ENCODE results near the gene RCBTB1. TPM values are rescaled to one million over a fixed set of nuclear protein-coding genes. Genes with fewer than 3 reads are reported as not detected.
A peak's percentile ranks its signal among the peaks of the same experiment; 100 is the strongest.

RCBTB1 gene
- total RNA-seq, 2 experiments from 2014 or later, result 9.8 to 14.9 TPM

GRCh38 chr13:49550942-49551644 lies 34.3 kb downstream of the RCBTB1 start:
- no peak overlapping the region for H3K4me3 Mint-ChIP-seq
- no peak for ATAC-seq
- DNase-seq, result no peak
- H3K9me3 Mint-ChIP-seq (ENCODE audit: low read depth), result no peaks in the 10 kb centered on the region
- H3K36me3 Mint-ChIP-seq (ENCODE audit: low read depth), result peaks cover 24% of the 10 kb centered on the region
- no peaks in the 10 kb centered on the region for H3K27me3 Mint-ChIP-seq
- no peak overlapping the region for H3K27ac Mint-ChIP-seq
- POLR2A ChIA-PET, result no interaction called here
- intact Hi-C loops (cut with DNase I, micrococcal nuclease), result no loop called here
- H3K4me1 Mint-ChIP-seq, result no peaks in the 10 kb centered on the region
- CTCF ChIA-PET, result interaction anchor here (0.8 kb wide), 1 partner anchor 56 kb away, joined by 6 read pairs; no protein-coding TSS in a partner anchor

- ATAC-seq (no peak), DNase-seq (peak; percentile 14)
- H3K9me3 Mint-ChIP-seq (ENCODE audit: low read depth), result no peaks in the 10 kb centered on the region
- no peak overlapping the region for H3K27ac Mint-ChIP-seq
- no peak overlapping the region for H3K4me3 Mint-ChIP-seq
- H3K27me3 Mint-ChIP-seq, result no peaks in the 10 kb centered on the region
- ChIA-PET POLR2A (no interaction called here), CTCF (interaction anchor here (0.5 kb wide), 1 partner anchor 1577 kb away, joined by 3 read pairs; no protein-coding TSS in a partner anchor)
- intact Hi-C loops (cut with DNase I, micrococcal nuclease), result no loop called here
- H3K36me3 Mint-ChIP-seq (ENCODE audit: low read depth), result peaks cover 26% of the 10 kb centered on the region
- no peaks in the 10 kb centered on the region for H3K4me1 Mint-ChIP-seq
These were observed 36.1 kb downstream of the RCBTB1 start for GRCh38 chr13:49549289-49549688.

GRCh38 chr13:49546561-49546960 lies 38.8 kb downstream of the RCBTB1 start:
- no peak for ATAC-seq
- CTCF ChIA-PET, result interaction anchor here (1.2 kb wide), 2 partner anchors 62 to 173 kb away, joined by 3 to 4 read pairs; no protein-coding TSS in a partner anchor

GRCh38 chr13:49545661-49546060 lies 39.7 kb downstream of the RCBTB1 start:
- H3K27me3 Mint-ChIP-seq, result no peaks in the 10 kb centered on the region
- intact Hi-C loops (cut with DNase I, micrococcal nuclease), result no loop called here
- H3K27ac Mint-ChIP-seq, result no peak overlapping the region
- H3K36me3 Mint-ChIP-seq (ENCODE audit: low read depth), result peaks cover 35% of the 10 kb centered on the region
- ATAC-seq (no peak), DNase-seq (no peak)
- H3K4me3 Mint-ChIP-seq, result no peak overlapping the region
- ChIA-PET POLR2A (interaction anchor here (0.7 kb wide), 1 partner anchor 553 kb away, joined by 4 read pairs; no protein-coding TSS in a partner anchor), CTCF (interaction anchor here (0.6 kb wide), 1 partner anchor 62 kb away, joined by 3 read pairs; no protein-coding TSS in a partner anchor)
- no peaks in the 10 kb centered on the region for H3K9me3 Mint-ChIP-seq (ENCODE audit: low read depth)
- peaks cover 4% of the 10 kb centered on the region for H3K4me1 Mint-ChIP-seq

More at GRCh38 chr13:49546561-49546960, 38.8 kb downstream of the RCBTB1 start:
- H3K27ac Mint-ChIP-seq, result no peak overlapping the region
- POLR2A ChIA-PET, result no interaction called here
- peaks cover 29% of the 10 kb centered on the region for H3K36me3 Mint-ChIP-seq (ENCODE audit: low read depth)
- no peaks in the 10 kb centered on the region for H3K4me1 Mint-ChIP-seq
- no peak for DNase-seq
- intact Hi-C loops (cut with DNase I, micrococcal nuclease), result no loop called here
- H3K9me3 Mint-ChIP-seq (ENCODE audit: low read depth), result no peaks in the 10 kb centered on the region
- H3K27me3 Mint-ChIP-seq, result no peaks in the 10 kb centered on the region
- H3K4me3 Mint-ChIP-seq, result no peak overlapping the region

GRCh38 chr13:49543656-49544055 lies 41.7 kb downstream of the RCBTB1 start:
- H3K36me3 Mint-ChIP-seq (ENCODE audit: low read depth), result peaks cover 34% of the 10 kb centered on the region
- POLR2A ChIA-PET, result no interaction called here
- ATAC-seq (no peak), DNase-seq (no peak)
- no peaks in the 10 kb centered on the region for H3K9me3 Mint-ChIP-seq (ENCODE audit: low read depth)
- H3K27ac Mint-ChIP-seq, result no peak overlapping the region
- intact Hi-C loops (cut with DNase I, micrococcal nuclease), result no loop called here
- no peak overlapping the region for H3K4me3 Mint-ChIP-seq
- CTCF ChIA-PET, result interaction anchor here (0.7 kb wide), 1 partner anchor 50 kb away, joined by 3 read pairs; no protein-coding TSS in a partner anchor
- peaks cover 21% of the 10 kb centered on the region for H3K4me1 Mint-ChIP-seq
- H3K27me3 Mint-ChIP-seq, result no peaks in the 10 kb centered on the region

DNA sequence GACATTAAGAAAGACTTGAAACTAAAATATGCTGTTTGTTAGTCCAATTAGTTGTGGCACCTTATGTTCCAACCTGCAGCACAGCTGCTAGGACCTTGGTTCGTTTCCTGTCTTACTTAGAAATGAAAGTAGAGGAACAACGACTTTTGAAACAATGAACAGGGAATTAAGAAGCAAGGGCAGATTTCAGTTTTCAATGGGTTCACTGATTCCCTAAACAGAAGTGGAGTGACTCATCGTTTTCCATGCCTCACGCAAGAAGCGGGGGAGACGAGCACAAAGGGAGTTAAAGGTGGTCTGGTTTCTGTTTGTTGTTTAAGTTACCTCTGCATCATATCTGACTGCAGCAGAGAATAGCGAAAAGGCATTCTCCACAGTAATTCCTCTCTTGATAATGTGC lies 44.8 kb downstream of the RCBTB1 start:
- Mint-ChIP-seq H3K9me3 (ENCODE audit: low read depth) (no peaks in the 10 kb centered on the region), H3K27ac (peak overlapping the region; percentile 91), H3K27me3 (no peaks in the 10 kb centered on the region), H3K4me3 (peak overlapping the region; percentile 58), H3K4me1 (peaks cover 21% of the 10 kb centered on the region), H3K36me3 (ENCODE audit: low read depth) (peaks cover 30% of the 10 kb centered on the region)
- POLR2A ChIA-PET, result interaction anchor here (0.5 kb wide), 1 partner anchor 85 kb away, joined by 3 read pairs; no protein-coding TSS in a partner anchor
- DNase-seq (no peak), ATAC-seq (peak; percentile 44)
- intact Hi-C loops (cut with DNase I, micrococcal nuclease), result loop anchor here in 1 of 2 experiments (2.0 kb wide), 1 partner anchor 42 kb away; no protein-coding TSS in a partner anchor
- CTCF ChIA-PET, result interaction anchor here (0.6 kb wide), 1 partner anchor 29 kb away, joined by 3 read pairs; no protein-coding TSS in a partner anchor

GRCh38 chr13:49539746-49540145 lies 45.6 kb downstream of the RCBTB1 start:
- no peaks in the 10 kb centered on the region for H3K9me3 Mint-ChIP-seq (ENCODE audit: low read depth)
- peaks cover 21% of the 10 kb centered on the region for H3K4me1 Mint-ChIP-seq
- H3K4me3 Mint-ChIP-seq, result no peak overlapping the region
- peaks cover 29% of the 10 kb centered on the region for H3K36me3 Mint-ChIP-seq (ENCODE audit: low read depth)
- H3K27ac Mint-ChIP-seq, result peak overlapping the region; percentile 91
- ChIA-PET CTCF (interaction anchor here (0.7 to 1.1 kb wide), 2 partner anchors 23 to 67 kb away, joined by 3 to 4 read pairs; no protein-coding TSS in a partner anchor), POLR2A (no interaction called here)
- H3K27me3 Mint-ChIP-seq, result no peaks in the 10 kb centered on the region
- intact Hi-C loops (cut with DNase I, micrococcal nuclease), result loop anchor here in 1 of 2 experiments (2.0 kb wide), 1 partner anchor 41 kb away; no protein-coding TSS in a partner anchor
- ATAC-seq (no peak), DNase-seq (no peak)

- peaks cover 21% of the 10 kb centered on the region for H3K4me1 Mint-ChIP-seq
- ChIA-PET POLR2A (no interaction called here), CTCF (interaction anchor here (0.6 to 1.1 kb wide), 3 partner anchors 24 to 166 kb away, joined by 3 to 4 read pairs (median 3); no protein-coding TSS in a partner anchor)
- H3K4me3 Mint-ChIP-seq, result no peak overlapping the region
- H3K9me3 Mint-ChIP-seq (ENCODE audit: low read depth), result no peaks in the 10 kb centered on the region
- peak overlapping the region; percentile 37 for H3K27ac Mint-ChIP-seq
- DNase-seq, result no peak
- H3K27me3 Mint-ChIP-seq, result no peaks in the 10 kb centered on the region
- no peak for ATAC-seq
- H3K36me3 Mint-ChIP-seq (ENCODE audit: low read depth), result peaks cover 25% of the 10 kb centered on the region
- intact Hi-C loops (cut with DNase I, micrococcal nuclease), result no loop called here
These were observed 46.0 kb downstream of the RCBTB1 start for GRCh38 chr13:49539313-49539712.

- Mint-ChIP-seq H3K4me1 (peaks cover 21% of the 10 kb centered on the region), H3K4me3 (no peak overlapping the region), H3K27ac (no peak overlapping the region), H3K9me3 (ENCODE audit: low read depth) (no peaks in the 10 kb centered on the region), H3K27me3 (no peaks in the 10 kb centered on the region), H3K36me3 (ENCODE audit: low read depth) (peaks cover 27% of the 10 kb centered on the region)
- DNase-seq (no peak), ATAC-seq (no peak)
- intact Hi-C loops (cut with DNase I, micrococcal nuclease), result no loop called here
- POLR2A ChIA-PET, result interaction anchor here (0.7 kb wide), 1 partner anchor 10 kb away, joined by 3 read pairs; no protein-coding TSS in a partner anchor
- CTCF ChIA-PET, result no interaction called here
These were observed 47.0 kb downstream of the RCBTB1 start for GRCh38 chr13:49538404-49538803.

DNA sequence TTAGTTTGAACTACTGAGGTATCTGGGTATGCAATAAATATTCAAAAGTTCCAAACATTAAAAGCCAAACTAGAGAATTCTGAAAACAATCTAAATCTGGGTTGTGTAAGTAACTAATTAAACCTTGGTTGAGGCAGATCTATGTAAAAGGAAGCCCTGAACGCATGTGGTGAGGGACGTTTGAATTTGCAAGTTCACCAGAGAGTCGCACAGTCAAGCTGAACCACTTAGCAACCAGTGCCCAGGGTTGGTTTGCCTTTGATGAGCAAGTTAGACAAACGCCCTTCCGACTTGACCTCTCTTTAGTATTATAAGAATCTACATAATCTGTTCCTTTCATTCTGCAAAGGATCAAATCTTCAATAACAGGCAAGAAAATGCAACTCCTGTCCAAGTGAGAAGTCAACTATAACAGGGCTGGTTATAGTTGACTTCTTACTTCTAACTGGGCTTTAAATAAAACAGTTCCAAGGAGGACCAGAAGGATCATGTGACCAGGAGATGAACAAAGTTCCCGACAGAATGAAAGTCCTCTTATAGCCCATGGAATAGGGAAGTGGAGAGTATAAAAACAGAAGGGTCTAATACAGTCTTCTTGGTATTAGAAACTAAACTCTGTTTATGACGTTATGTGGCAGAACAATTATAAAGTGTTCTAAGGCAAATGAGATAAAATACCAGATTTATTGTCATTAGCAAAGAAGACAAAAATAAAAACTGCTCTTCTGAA lies 49.0 kb downstream of the RCBTB1 start:
- CTCF ChIA-PET, result interaction anchor here (0.9 kb wide), 1 partner anchor 14 kb away, joined by 3 read pairs; no protein-coding TSS in a partner anchor
- POLR2A ChIA-PET, result no interaction called here
- ATAC-seq (no peak), DNase-seq (no peak)
- intact Hi-C loops (cut with DNase I, micrococcal nuclease), result no loop called here
- no peaks in the 10 kb centered on the region for H3K9me3 Mint-ChIP-seq (ENCODE audit: low read depth)
- peaks cover 28% of the 10 kb centered on the region for H3K4me1 Mint-ChIP-seq
- no peaks in the 10 kb centered on the region for H3K27me3 Mint-ChIP-seq
- H3K36me3 Mint-ChIP-seq (ENCODE audit: low read depth), result peaks cover 26% of the 10 kb centered on the region
- no peak overlapping the region for H3K4me3 Mint-ChIP-seq
- H3K27ac Mint-ChIP-seq, result no peak overlapping the region

DNA sequence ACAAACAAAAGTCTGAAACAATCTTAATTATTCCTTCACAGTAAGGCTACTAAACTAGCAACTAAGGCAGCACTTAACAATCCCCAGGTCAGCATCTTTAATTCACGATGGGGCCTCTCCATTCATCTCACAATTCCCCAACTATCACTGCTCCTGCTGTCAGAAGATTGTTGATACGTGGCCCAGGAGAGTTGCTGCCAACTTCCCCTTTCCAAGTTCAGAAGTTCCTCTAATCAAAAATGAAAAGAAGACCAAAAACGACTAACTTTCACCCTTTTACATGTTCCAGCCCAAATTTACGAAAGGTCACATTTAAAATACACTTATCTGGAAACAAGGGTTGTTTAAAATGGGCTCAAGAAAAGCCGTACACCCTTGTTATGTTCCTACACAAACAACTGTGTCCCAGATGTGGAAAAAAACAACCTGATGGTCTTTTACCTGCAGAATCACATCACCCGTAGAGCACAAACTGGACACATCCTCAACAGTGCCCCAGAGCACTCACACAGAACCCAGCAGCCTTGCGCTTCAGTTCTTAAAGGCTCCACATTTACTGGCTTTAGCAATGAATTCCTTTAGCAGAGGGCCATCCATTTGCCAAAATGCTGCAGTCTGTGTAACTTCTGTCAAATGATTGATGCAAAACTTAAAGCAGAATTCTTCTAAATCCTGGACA lies 51.6 kb downstream of the RCBTB1 start:
- Mint-ChIP-seq H3K27ac (no peak overlapping the region), H3K36me3 (ENCODE audit: low read depth) (peaks cover 21% of the 10 kb centered on the region)

More for the DNA sequence above, 51.6 kb downstream of the RCBTB1 start:
- Mint-ChIP-seq H3K9me3 (ENCODE audit: low read depth) (no peaks in the 10 kb centered on the region), H3K27me3 (no peaks in the 10 kb centered on the region), H3K4me1 (peaks cover 9% of the 10 kb centered on the region), H3K4me3 (no peak overlapping the region)
- ATAC-seq (no peak), DNase-seq (no peak)
- intact Hi-C loops (cut with DNase I, micrococcal nuclease), result no loop called here
- CTCF ChIA-PET, result no interaction called here
- POLR2A ChIA-PET, result no interaction called here

All from activated CD4-positive, alpha-beta T cell treated with anti-CD3 and anti-CD28 coated beads for 36 hours (primary cell).